Embryonic facial prominence (tissue), 1 donor: Measurements from ENCODE around the gene MED9.

Experiments used
- DNase-seq: peaks from one replicate; pipeline ENCODE4 v3.0.0-alpha.2; 2016; ENCODE audit errors: extremely low spot score

MED9 gene

DNA sequence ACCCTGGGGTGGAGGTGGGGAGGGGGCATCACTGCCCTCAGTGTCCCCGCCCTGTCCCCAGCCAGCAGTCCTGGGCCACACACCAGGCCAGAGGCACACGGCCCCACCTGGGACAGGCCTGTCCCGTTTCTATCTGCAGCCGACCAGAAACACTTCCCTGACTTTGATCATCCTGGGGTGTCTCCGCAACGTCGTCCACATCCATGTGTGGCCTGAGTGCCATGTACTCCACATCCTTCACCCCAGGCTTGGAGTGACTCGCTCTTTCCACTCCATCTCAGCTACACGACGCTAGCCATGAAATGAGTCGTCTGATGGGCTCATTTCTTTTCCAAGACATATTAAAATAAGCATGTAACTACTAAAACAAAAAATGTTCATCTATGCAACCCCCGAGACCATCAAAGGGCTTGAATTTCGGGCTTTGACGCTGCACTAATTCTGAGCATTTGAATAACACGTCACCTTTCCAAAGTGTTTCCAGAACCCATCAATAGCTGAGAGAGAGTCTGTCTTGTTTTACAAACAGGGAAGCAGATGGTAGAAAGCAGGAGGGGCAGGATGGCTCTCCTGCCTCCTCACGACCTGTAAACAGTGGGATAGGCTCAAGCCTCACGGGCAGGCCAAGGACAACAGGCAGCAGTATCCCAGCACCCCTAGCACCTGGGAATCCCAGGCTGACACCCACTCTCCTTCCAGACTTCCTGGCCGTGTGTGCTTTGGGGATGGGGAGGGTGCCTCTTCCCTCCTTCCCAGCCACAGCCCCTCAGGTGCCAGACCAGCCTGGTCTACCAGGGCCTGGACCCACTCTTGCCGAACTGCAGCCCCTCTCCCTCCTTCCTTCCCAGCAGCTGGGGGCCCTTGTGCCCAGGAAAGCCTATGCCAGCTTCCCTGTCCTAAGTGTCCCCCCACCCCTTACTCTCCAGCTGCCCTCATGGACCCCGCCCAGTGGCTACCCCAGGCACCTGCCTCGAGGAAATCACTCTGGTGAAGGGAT lies 39.4 kb downstream of the MED9 start:
- no peak for DNase-seq

- no peak for DNase-seq
Observed at GRCh38 chr17:17516941-17517720, 40.3 kb downstream of the MED9 start.

DNA sequence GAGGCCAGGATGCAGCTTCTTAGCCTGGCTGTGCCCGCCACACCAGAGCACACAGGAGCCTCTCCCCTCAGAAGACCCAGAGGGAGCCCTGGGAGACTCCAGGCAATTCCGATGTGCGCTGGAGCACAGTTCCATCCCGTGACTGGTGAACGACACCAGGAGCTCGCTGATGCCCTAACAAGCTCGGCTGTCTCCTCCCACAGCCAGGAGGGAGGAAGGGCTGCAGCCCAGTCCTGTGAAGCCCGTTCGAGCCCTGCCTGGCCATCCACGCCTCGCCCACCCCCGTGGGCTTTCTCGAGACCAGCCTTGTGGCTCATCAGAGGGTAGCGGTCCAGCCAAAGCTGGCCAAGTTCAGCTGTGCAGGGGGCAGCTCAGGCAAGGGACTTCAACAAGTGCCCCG lies 41.2 kb downstream of the MED9 start:
- no peak for DNase-seq

DNA sequence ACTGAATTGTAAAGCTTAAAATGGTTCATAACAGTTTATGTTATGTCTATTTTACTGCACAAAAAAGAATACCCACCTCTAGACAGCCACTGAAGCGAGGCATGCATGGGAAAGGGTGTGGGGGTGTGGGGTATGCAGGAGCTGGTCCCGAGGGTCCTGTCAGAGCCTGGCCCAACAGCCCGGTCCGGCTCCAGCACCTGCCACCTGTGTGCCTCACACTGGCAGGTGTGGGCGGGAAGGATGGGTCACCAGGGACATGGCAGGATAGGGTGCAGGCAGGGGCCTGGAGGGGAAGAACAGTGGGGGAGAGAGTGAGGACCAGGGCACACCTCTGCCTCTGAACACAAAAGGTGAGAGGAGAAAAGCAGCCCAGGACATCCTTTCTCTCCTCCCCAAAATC lies 42.2 kb downstream of the MED9 start:
- DNase-seq, result no peak

DNA sequence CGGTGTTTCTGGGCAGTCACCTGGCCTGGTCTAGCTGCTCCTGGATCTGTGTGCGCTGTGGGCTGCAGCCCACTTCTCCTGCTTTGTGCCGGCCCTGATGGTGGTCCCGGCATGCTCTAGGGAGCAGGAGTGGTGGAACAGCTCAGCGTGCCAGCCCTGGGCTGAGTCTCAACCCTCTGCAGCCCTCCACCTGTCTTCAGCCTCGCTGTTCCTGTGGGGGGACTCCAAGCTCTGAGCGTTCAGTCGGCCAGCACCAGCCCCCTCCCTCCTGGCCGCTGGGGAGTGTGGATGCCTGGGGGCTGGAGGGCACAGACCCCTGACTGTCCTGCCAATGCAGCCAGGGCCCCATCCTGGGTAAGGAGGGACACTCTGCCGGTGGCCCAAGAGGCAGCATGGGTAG lies 43.1 kb downstream of the MED9 start:
- no peak for DNase-seq

DNA sequence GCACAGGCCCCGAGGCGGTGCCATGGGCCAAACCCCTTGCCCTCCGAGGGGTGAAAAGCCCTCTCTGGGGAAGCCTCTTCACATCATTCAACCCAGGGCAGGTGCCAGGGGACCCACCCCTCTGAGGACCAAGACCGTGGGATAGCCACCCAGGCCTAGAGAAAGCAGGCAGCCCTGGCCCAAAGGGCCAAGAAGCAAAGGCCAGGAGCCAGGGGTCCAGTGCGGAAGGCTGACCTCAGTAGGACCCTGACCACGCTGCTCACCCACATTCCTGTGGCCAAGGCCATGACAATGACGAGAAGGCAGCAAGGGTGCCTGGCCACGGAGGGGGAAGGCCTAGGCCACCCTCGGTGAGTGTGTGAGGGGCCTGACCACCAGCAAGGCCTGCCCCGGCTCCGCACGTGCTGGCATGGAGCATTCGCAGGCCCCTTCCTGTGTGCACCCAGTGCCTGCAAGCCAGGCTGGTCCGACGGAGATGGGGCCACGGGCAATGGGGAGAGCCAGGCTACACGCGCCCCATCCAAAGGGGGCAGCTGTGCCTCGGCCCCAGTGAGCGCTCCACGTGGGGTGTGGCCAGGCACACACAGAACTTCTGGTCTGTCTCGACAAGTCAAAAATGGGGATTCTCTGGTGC lies 43.9 kb downstream of the MED9 start:
- no peak for DNase-seq

DNA sequence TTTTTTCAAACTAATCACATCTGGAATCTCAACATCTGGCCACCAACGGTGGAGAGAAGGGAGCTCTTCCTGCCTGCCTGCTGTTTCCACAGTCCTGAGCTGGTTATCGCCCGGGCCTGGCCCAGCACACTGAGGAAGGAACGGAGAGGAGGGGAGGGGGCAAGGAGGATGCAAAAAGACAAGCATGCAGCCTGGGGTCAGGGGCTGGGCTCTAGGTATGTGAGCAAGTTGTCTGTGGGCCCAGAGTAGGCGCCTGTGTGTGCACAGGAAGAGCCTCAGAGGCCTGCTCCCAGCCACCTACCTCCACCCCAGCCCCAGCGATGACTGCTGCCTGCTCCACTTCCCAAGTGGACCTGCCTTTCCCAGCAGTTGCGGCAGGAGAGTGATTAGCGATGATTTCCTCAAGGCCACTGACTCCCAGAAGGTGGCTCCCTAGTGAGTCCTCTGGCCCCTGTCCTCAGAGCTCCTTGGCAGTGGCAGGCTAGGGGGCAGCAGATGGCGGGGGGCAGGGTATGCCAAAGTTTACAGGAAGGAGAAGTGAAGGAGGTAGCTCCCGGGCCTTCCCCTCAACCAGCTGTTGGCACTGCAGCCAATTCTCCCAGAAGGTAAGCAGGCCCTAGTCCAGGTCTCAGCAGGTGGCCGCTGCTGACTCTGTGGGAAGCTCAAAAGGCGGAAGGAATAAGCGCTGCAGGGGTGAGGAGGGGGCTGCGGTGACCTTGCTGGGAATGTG lies 46.4 kb downstream of the MED9 start:
- DNase-seq, result no peak

GRCh38 chr17:17523731-17524490 lies 47.1 kb downstream of the MED9 start:
- DNase-seq, result no peak

GRCh38 chr17:17525311-17525710 lies 48.5 kb downstream of the MED9 start:
- no peak for DNase-seq

GRCh38 chr17:17525956-17526355 lies 49.2 kb downstream of the MED9 start:
- DNase-seq, result no peak

GRCh38 chr17:17526369-17526768 lies 49.6 kb downstream of the MED9 start:
- no peak for DNase-seq

DNA sequence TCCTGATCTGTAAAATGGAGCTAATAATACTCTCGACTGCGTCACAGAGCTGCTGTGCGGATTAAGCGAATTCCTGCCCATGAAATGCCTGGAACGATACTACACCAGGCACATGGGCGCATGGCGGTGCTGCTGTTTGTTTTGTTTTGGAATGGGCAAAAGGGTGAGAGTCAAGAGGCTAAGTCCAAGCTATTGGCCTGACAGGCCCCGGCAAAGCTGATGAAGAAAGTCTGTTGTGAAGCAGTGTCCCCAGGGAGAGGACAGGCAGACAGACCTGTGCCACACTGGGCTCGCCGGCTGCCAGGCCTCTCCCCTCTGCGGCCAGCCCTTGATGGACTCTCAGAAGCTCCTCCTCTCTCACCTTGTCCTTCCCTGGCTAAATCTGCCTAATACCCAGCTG lies 50.7 kb downstream of the MED9 start:
- DNase-seq, result no peak

- DNase-seq, result no peak
Observed at GRCh38 chr17:17527956-17528500, 51.2 kb downstream of the MED9 start.

GRCh38 chr17:17528696-17529652 lies 52.2 kb downstream of the MED9 start:
- no peak for DNase-seq

- no peak for DNase-seq
Observed at GRCh38 chr17:17531156-17531555, 54.4 kb downstream of the MED9 start.

GRCh38 chr17:17532991-17533390 lies 56.2 kb downstream of the MED9 start:
- no peak for DNase-seq

- no peak for DNase-seq
Observed at GRCh38 chr17:17533901-17534441, 57.2 kb downstream of the MED9 start.

GRCh38 chr17:17535957-17536356 lies 59.2 kb downstream of the MED9 start:
- no peak for DNase-seq

GRCh38 chr17:17536702-17537101 lies 59.9 kb downstream of the MED9 start:
- no peak for DNase-seq
